ENCODE data around the gene POLR3A.

DNA sequence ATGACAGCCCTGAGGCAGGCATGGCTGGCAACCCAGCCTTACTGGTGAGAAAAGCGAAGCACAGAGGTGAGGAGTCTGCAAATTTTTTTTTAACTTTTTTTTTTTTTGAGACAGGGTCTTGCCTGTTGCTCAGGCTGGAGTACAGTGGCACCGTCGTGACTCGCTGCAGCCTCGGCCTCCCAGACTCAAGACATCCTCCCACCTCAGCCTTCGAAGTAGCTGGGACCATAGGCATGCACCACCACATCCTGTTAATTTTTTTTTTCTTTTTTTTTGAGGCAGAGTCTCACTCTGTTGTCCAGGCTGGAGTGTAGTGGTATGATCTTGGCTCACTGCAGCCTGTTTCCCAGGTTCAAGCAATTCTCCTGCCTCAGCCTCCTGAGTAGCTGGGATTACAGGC is 67.6 kb downstream of the POLR3A start:
- no peak for TF ChIP-seq POLR2A (IDR thresholded peaks at IDR 0.05)
- TF ChIP-seq, protein P1, sequence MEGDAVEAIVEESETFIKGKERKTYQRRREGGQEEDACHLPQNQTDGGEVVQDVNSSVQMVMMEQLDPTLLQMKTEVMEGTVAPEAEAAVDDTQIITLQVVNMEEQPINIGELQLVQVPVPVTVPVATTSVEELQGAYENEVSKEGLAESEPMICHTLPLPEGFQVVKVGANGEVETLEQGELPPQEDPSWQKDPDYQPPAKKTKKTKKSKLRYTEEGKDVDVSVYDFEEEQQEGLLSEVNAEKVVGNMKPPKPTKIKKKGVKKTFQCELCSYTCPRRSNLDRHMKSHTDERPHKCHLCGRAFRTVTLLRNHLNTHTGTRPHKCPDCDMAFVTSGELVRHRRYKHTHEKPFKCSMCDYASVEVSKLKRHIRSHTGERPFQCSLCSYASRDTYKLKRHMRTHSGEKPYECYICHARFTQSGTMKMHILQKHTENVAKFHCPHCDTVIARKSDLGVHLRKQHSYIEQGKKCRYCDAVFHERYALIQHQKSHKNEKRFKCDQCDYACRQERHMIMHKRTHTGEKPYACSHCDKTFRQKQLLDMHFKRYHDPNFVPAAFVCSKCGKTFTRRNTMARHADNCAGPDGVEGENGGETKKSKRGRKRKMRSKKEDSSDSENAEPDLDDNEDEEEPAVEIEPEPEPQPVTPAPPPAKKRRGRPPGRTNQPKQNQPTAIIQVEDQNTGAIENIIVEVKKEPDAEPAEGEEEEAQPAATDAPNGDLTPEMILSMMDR (IDR thresholded peaks at IDR 0.05), result no peak

Data from prostate gland (tissue), 2 donors.